ENCODE results near the gene USP1.

Gene USP1

GRCh38 chr1:62481681-62482080 is 44.8 kb downstream of the USP1 start:
- in situ Hi-C loops (cut with MboI; ENCODE audit: low sequenced_read_pairs), result no loop called here
- no peaks in the 10 kb centered on the region for H3K36me3 ChIP-seq (replicated peaks)
- DNase-seq (ENCODE audit: low spot score in 2 of 2), result no peak
- H3K4me1 ChIP-seq, result no peaks in the 10 kb centered on the region
- no peaks in the 10 kb centered on the region for H3K27me3 ChIP-seq (ENCODE audit: low read depth)
- no peaks in the 10 kb centered on the region for H3K9me3 ChIP-seq
- H3K4me3 ChIP-seq, result no peak overlapping the region

- in situ Hi-C loops (cut with MboI; ENCODE audit: low sequenced_read_pairs), result no loop called here
- no peak overlapping the region for H3K4me3 ChIP-seq
- no peaks in the 10 kb centered on the region for H3K9me3 ChIP-seq
- no peaks in the 10 kb centered on the region for H3K36me3 ChIP-seq (replicated peaks)
- no peaks in the 10 kb centered on the region for H3K27me3 ChIP-seq (ENCODE audit: low read depth)
- DNase-seq (ENCODE audit: low spot score in 2 of 2), result no peak
- no peaks in the 10 kb centered on the region for H3K4me1 ChIP-seq
Observed at GRCh38 chr1:62484824-62485468, 48.1 kb downstream of the USP1 start.

- no peaks in the 10 kb centered on the region for H3K36me3 ChIP-seq (replicated peaks)
- no peak for DNase-seq (ENCODE audit: low spot score in 2 of 2)
- no peaks in the 10 kb centered on the region for H3K4me1 ChIP-seq
- H3K27me3 ChIP-seq (ENCODE audit: low read depth), result no peaks in the 10 kb centered on the region
- no peak overlapping the region for H3K4me3 ChIP-seq
- H3K9me3 ChIP-seq, result no peaks in the 10 kb centered on the region
- in situ Hi-C loops (cut with MboI; ENCODE audit: low sequenced_read_pairs), result no loop called here
Observed at GRCh38 chr1:62487956-62488355, 51.1 kb downstream of the USP1 start.

GRCh38 chr1:62492521-62492920 is 55.7 kb downstream of the USP1 start:
- Histone ChIP-seq H3K4me3 (no peak overlapping the region), H3K4me1 (no peaks in the 10 kb centered on the region), H3K9me3 (no peaks in the 10 kb centered on the region), H3K36me3 (replicated peaks) (peaks cover 4% of the 10 kb centered on the region; the same call in 1 of the 2 replicates), H3K27me3 (ENCODE audit: low read depth) (no peaks in the 10 kb centered on the region)
- DNase-seq (ENCODE audit: low spot score in 2 of 2), result no peak
- in situ Hi-C loops (cut with MboI; ENCODE audit: low sequenced_read_pairs), result no loop called here

GRCh38 chr1:62493656-62494055 is 56.8 kb downstream of the USP1 start:
- no peaks in the 10 kb centered on the region for H3K4me1 ChIP-seq
- DNase-seq (ENCODE audit: low spot score in 2 of 2), result no peak
- H3K4me3 ChIP-seq, result no peak overlapping the region
- in situ Hi-C loops (cut with MboI; ENCODE audit: low sequenced_read_pairs), result no loop called here
- H3K36me3 ChIP-seq (replicated peaks), result peaks cover 4% of the 10 kb centered on the region; the same call in 1 of the 2 replicates
- no peaks in the 10 kb centered on the region for H3K27me3 ChIP-seq (ENCODE audit: low read depth)
- no peaks in the 10 kb centered on the region for H3K9me3 ChIP-seq

GRCh38 chr1:62494137-62494536 is 57.3 kb downstream of the USP1 start:
- H3K4me1 ChIP-seq, result no peaks in the 10 kb centered on the region
- in situ Hi-C loops (cut with MboI; ENCODE audit: low sequenced_read_pairs), result no loop called here
- no peaks in the 10 kb centered on the region for H3K9me3 ChIP-seq
- no peak overlapping the region for H3K4me3 ChIP-seq
- DNase-seq (ENCODE audit: low spot score in 2 of 2), result no peak
- peaks cover 4% of the 10 kb centered on the region; the same call in 1 of the 2 replicates for H3K36me3 ChIP-seq (replicated peaks)
- no peaks in the 10 kb centered on the region for H3K27me3 ChIP-seq (ENCODE audit: low read depth)

- H3K4me1 ChIP-seq, result no peaks in the 10 kb centered on the region
- H3K9me3 ChIP-seq, result no peaks in the 10 kb centered on the region
- no peaks in the 10 kb centered on the region for H3K27me3 ChIP-seq (ENCODE audit: low read depth)
- in situ Hi-C loops (cut with MboI; ENCODE audit: low sequenced_read_pairs), result loop anchor here (25.0 kb wide), 1 partner anchor 237 kb away; no protein-coding TSS in a partner anchor
- no peak overlapping the region for H3K4me3 ChIP-seq
- no peak for DNase-seq (ENCODE audit: low spot score in 2 of 2)
- peaks cover 4% of the 10 kb centered on the region; the same call in 1 of the 2 replicates for H3K36me3 ChIP-seq (replicated peaks)
Observed at GRCh38 chr1:62500210-62500609, 63.4 kb downstream of the USP1 start.
